ACHN (cell line): Measurements from ENCODE around the gene SLC2A13.
"Not testable (repeated sequence)": the region's sequence is repeated elsewhere in the genome, so short reads cannot be mapped to it uniquely, and the experiment has no call there.

ENCODE experiments used
- DNase-seq: peaks from one replicate; pipeline ENCODE4 v3.0.0-alpha.2; 2015
- in situ Hi-C: cut with HindIII; loops from 2 replicates; pipeline ENCODE4 v1.10.0; 2017; ENCODE audit warnings: low sequenced_read_pairs, low pct_ligation_motif_present, low pct_unique_long_range_greater_than_20kb

SLC2A13 gene

GRCh38 chr12:40054555-40055227 is 51.2 kb downstream of the SLC2A13 start:
- peak; percentile 78 for DNase-seq
- in situ Hi-C loops = no loop called here

- DNase-seq = no peak
- in situ Hi-C loops = no loop called here
These were observed 56.6 kb downstream of the SLC2A13 start for GRCh38 chr12:40049268-40049667.

- in situ Hi-C loops, DNase-seq: not testable (repeated sequence)
These were observed 58.9 kb downstream of the SLC2A13 start for GRCh38 chr12:40047002-40047401.

GRCh38 chr12:40045656-40046055 is 60.2 kb downstream of the SLC2A13 start:
- no peak for DNase-seq
- in situ Hi-C loops = no loop called here

- no peak for DNase-seq
- in situ Hi-C loops = no loop called here
These were observed 61.5 kb downstream of the SLC2A13 start for GRCh38 chr12:40044396-40044795.

- in situ Hi-C loops = no loop called here
- DNase-seq = no peak
These were observed 66.3 kb downstream of the SLC2A13 start for GRCh38 chr12:40039598-40039997.

- in situ Hi-C loops = no loop called here
- no peak for DNase-seq
These were observed 67.3 kb downstream of the SLC2A13 start for GRCh38 chr12:40038619-40039018.

GRCh38 chr12:40034712-40035111 is 71.2 kb downstream of the SLC2A13 start:
- in situ Hi-C loops = no loop called here

GRCh38 chr12:40034156-40034555 is 71.7 kb downstream of the SLC2A13 start:
- in situ Hi-C loops = no loop called here

More at GRCh38 chr12:40034712-40035111, 71.2 kb downstream of the SLC2A13 start:
- no peak for DNase-seq

GRCh38 chr12:40033242-40033630 is 72.6 kb downstream of the SLC2A13 start:
- in situ Hi-C loops = no loop called here
- peak; percentile 27 for DNase-seq

More at GRCh38 chr12:40034156-40034555, 71.7 kb downstream of the SLC2A13 start:
- no peak for DNase-seq

- DNase-seq = no peak
- in situ Hi-C loops = no loop called here
These were observed 73.2 kb downstream of the SLC2A13 start for GRCh38 chr12:40032433-40033241.

GRCh38 chr12:40031965-40032364 is 73.9 kb downstream of the SLC2A13 start:
- peak; percentile 42 for DNase-seq
- in situ Hi-C loops = no loop called here

- in situ Hi-C loops, DNase-seq: not testable (repeated sequence)
These were observed 74.9 kb downstream of the SLC2A13 start for GRCh38 chr12:40030970-40031369.

GRCh38 chr12:40028296-40028695 is 77.6 kb downstream of the SLC2A13 start:
- no peak for DNase-seq
- in situ Hi-C loops = no loop called here

- no peak for DNase-seq
- in situ Hi-C loops = no loop called here
These were observed 83.0 kb downstream of the SLC2A13 start for GRCh38 chr12:40022850-40023249.

- in situ Hi-C loops = no loop called here
These were observed 85.6 kb downstream of the SLC2A13 start for GRCh38 chr12:40020261-40020691.

GRCh38 chr12:40017488-40017887 is 88.4 kb downstream of the SLC2A13 start:
- in situ Hi-C loops = no loop called here
- no peak for DNase-seq

More at GRCh38 chr12:40020261-40020691, 85.6 kb downstream of the SLC2A13 start:
- DNase-seq = no peak

- in situ Hi-C loops = no loop called here
- DNase-seq = no peak
These were observed 88.9 kb downstream of the SLC2A13 start for GRCh38 chr12:40016980-40017379.

- in situ Hi-C loops = no loop called here
- DNase-seq = no peak
These were observed 90.0 kb downstream of the SLC2A13 start for GRCh38 chr12:40015881-40016280.

GRCh38 chr12:40015345-40015744 is 90.5 kb downstream of the SLC2A13 start:
- in situ Hi-C loops = no loop called here
- peak; percentile 65 for DNase-seq
